Ovary (tissue), 9 donors: Measurements from ENCODE around the gene MASTL. TPM values are rescaled to one million over a fixed set of nuclear protein-coding genes. Genes with fewer than 3 reads are reported as not detected.

Experiments
- DNase-seq, 5 donors: peaks; one replicate each; pipeline ENCODE4 v3.0.0-alpha.2; 2019 to 2020
- H3K27ac ChIP-seq, 2 donors: fragments of 200-600 bp; one replicate each; pipeline versions ENCODE4 v1.5.1 to v1.8.0; 2019 to 2022
- H3K27me3 ChIP-seq: fragments of 200-600 bp; one replicate; pipeline ENCODE4 v1.8.0; 2022
- H3K36me3 ChIP-seq: fragments of 200-600 bp; sonication (generic); one replicate; pipeline ENCODE4 v1.5.1; 2019
- H3K4me1 ChIP-seq: one replicate; pipeline ENCODE4 v1.8.1; 2013; ENCODE audit warnings: mild to moderate bottlenecking, moderate library complexity; ENCODE audit not compliant: insufficient read depth
- H3K4me3 ChIP-seq: fragments of 200-600 bp; sonication (generic); one replicate; pipeline ENCODE4 v1.5.1; 2017
- H3K9me3 ChIP-seq, 2 donors: fragments of 200-600 bp in 1 of 2; sonication (generic) in 1 of 2; one replicate each; pipeline versions ENCODE4 v1.5.1 to v1.8.1; 2013 to 2019; ENCODE audit warnings: mild to moderate bottlenecking in 1 of 2, moderate library complexity in 1 of 2
- EP300 ChIP-seq: sonication (generic); formaldehyde crosslinking; IDR thresholded peaks from one replicate; pipeline ENCODE4 v1.6.1; 2017; ENCODE audit warnings: antibody characterized with exemption
- POLR2A ChIP-seq: fragments of 450-650 bp; IDR thresholded peaks from one replicate; pipeline ENCODE4 v1.6.1; 2017; ENCODE audit warnings: antibody characterized with exemption, mild to moderate bottlenecking, moderate library complexity
- WGBS, 3 donors: extraction: QIAGEN DNeasy Blood & Tissue Kit in 1 of 3; methylation state at CpG; one replicate each; pipeline versions ENCODE4 v1.1.5 to v1.1.7; 2013 to 2017; 5-methylcytosine and 5-hydroxymethylcytosine counted together
- intact Hi-C, 4 donors: fragments of 100-400 bp; cut with DNase I; formaldehyde crosslinking; loops; one replicate each; pipeline versions ENCODE4 v1.11.0 to v1.15.1; 2022 to 2023
- polyA plus RNA-seq, 2 donors: library from polyadenylated mRNA; stranded (reverse); fragments of 200-250 nt in 1 of 2; fragments of 350-450 nt in 1 of 2; fragmentation: Illumina TruSeq in 1 of 2; extraction: RNeasy Lipid Tissue Mini Kit (QIAGEN cat#74804) in 1 of 2; gene quantifications; one replicate each; pipeline ENCODE4 v1.2.3, GENCODE V29; 2013 to 2014
- total RNA-seq, 7 donors: library from RNA; depleted of rRNA in 2 of 7; stranded (reverse); fragments of >200 nt in 2 of 7; fragmentation: NEBNext Ultra II Directional in 3 of 7; extraction: Animal tissue kit (Norgen Biotek cat#: 25700) in 3 of 7; gene quantifications; one replicate each; pipeline versions ENCODE4 v1.1.0 to v1.2.4, GENCODE V29; 2016 to 2023
- TF ChIP-seq, protein P1 (sequence below), 3 donors: fragments of 450-650 bp in 2 of 3; fragments of 200-600 bp in 1 of 3; IDR thresholded peaks; one replicate each; pipeline versions ENCODE4 v1.5.1 to v1.8.0; 2016 to 2022; ENCODE audit warnings: antibody characterized with exemption in 3 of 3, mild to moderate bottlenecking in 1 of 3
- donor health status: DM: no; HTN: no; CAD: no; lungs with moderate emphysema.
- donor health status: DM: no; HTN: no; CAD: no.
- donor health status: Bipolar disorder and iron deficiency.
- donor health status: DM: yes; HTN: yes; CAD: no.
- donor health status: DM: no; HTN: no; CAD: no.
- donor health status: DM: yes; HTN: yes; CAD: no.

MASTL gene
- total and polyA plus RNA-seq, 9 donors: 2.8 to 7.5 (median 5.2) TPM

GRCh38 chr10:27158421-27158820 is 3.3 kb downstream of the MASTL start:
- intact Hi-C loops: loop anchor here in 2 of 4 donors (5.0 kb wide), 1 partner anchor 84 kb away; the partner anchor contains the start of gene ACBD5 (in 2 of the 2)
- no peaks in the 10 kb centered on the region for H3K36me3 ChIP-seq

DNA sequence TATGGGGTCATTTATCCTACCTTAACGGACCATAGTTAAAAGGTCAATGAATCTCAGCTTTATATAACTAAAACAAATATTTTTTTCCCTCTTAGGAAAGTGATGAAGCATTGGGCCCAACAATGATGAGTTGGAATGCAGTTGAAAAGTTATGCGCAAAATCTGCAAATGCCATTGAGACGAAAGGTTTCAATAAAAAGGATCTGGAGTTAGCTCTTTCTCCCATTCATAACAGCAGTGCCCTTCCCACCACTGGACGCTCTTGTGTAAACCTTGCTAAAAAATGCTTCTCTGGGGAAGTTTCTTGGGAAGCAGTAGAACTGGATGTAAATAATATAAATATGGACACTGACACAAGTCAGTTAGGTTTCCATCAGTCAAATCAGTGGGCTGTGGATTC is 14.7 kb downstream of the MASTL start:
- DNase-seq: no peak
- no peaks in the 10 kb centered on the region for H3K9me3 ChIP-seq
- 78 to 94% (median 93%) methylated on average over 4 of the region's 4 CpGs for WGBS, 3 donors
- H3K27ac ChIP-seq: no peak overlapping the region
- TF ChIP-seq POLR2A (no peak), EP300 (no peak)
- TF ChIP-seq, protein P1, sequence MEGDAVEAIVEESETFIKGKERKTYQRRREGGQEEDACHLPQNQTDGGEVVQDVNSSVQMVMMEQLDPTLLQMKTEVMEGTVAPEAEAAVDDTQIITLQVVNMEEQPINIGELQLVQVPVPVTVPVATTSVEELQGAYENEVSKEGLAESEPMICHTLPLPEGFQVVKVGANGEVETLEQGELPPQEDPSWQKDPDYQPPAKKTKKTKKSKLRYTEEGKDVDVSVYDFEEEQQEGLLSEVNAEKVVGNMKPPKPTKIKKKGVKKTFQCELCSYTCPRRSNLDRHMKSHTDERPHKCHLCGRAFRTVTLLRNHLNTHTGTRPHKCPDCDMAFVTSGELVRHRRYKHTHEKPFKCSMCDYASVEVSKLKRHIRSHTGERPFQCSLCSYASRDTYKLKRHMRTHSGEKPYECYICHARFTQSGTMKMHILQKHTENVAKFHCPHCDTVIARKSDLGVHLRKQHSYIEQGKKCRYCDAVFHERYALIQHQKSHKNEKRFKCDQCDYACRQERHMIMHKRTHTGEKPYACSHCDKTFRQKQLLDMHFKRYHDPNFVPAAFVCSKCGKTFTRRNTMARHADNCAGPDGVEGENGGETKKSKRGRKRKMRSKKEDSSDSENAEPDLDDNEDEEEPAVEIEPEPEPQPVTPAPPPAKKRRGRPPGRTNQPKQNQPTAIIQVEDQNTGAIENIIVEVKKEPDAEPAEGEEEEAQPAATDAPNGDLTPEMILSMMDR (IDR thresholded peaks at IDR 0.05): no peak
- no peaks in the 10 kb centered on the region for H3K4me1 ChIP-seq
- intact Hi-C loops: no loop called here
- no peaks in the 10 kb centered on the region for H3K27me3 ChIP-seq
- no peaks in the 10 kb centered on the region for H3K36me3 ChIP-seq
- no peak overlapping the region for H3K4me3 ChIP-seq

More at GRCh38 chr10:27158421-27158820, 3.3 kb downstream of the MASTL start:
- no peak for DNase-seq
- TF ChIP-seq, protein P1 (IDR thresholded peaks at IDR 0.05): no peak
- TF ChIP-seq POLR2A (no peak), EP300 (no peak)
- H3K9me3 ChIP-seq: no peaks in the 10 kb centered on the region
- peaks cover 1% of the 10 kb centered on the region for H3K4me1 ChIP-seq
- no peak overlapping the region for H3K4me3 ChIP-seq
- H3K27me3 ChIP-seq: no peaks in the 10 kb centered on the region
- H3K27ac ChIP-seq: no peak overlapping the region

- TF ChIP-seq POLR2A (no peak), EP300 (no peak)
- TF ChIP-seq, protein P1 (IDR thresholded peaks at IDR 0.05): no peak
- 91 to 95% (median 93%) methylated on average over 1 of the region's 1 CpG for WGBS, 3 donors
- intact Hi-C loops: no loop called here
- no peak overlapping the region for H3K27ac ChIP-seq
- H3K4me1 ChIP-seq: no peaks in the 10 kb centered on the region
- H3K36me3 ChIP-seq: no peaks in the 10 kb centered on the region
- no peak overlapping the region for H3K4me3 ChIP-seq
- no peak for DNase-seq
- H3K27me3 ChIP-seq: no peaks in the 10 kb centered on the region
- no peaks in the 10 kb centered on the region for H3K9me3 ChIP-seq
Observed at GRCh38 chr10:27188259-27188658, 33.1 kb downstream of the MASTL start.

DNA sequence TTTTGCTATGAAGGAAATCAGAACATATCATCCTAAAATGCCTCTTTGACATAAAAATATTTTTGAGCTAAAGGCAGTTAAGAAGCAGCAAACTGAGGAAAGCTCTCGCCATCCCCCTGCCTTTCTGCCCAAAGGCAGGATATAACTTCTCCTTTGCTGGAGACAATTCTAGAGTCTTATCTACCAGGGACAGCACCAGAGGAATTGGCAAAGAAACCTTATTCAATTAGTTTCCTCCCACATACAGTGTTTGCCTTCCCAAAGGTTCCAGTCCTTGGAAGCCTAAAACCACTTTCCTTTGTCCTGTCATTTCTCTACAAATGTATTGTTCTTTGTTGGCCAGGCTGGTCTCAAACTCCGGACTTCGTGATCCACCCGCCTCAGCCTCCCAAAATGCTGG is 33.7 kb downstream of the MASTL start:
- H3K27ac ChIP-seq: no peak overlapping the region
- WGBS, 3 donors: 93 to 94% (median 94%) methylated on average over 4 of the region's 4 CpGs

More for the DNA sequence above, 33.7 kb downstream of the MASTL start:
- no peaks in the 10 kb centered on the region for H3K4me1 ChIP-seq
- no peaks in the 10 kb centered on the region for H3K9me3 ChIP-seq
- no peak for DNase-seq
- no peaks in the 10 kb centered on the region for H3K27me3 ChIP-seq
- intact Hi-C loops: no loop called here
- TF ChIP-seq POLR2A (no peak), EP300 (no peak)
- TF ChIP-seq, protein P1 (IDR thresholded peaks at IDR 0.05): no peak
- no peak overlapping the region for H3K4me3 ChIP-seq
- no peaks in the 10 kb centered on the region for H3K36me3 ChIP-seq
